Germinal center (tissue), 1 donor: ENCODE data around the gene PRICKLE2.

ENCODE experiments used
- DNase-seq: peaks from one replicate; pipeline ENCODE4 v3.0.0; 2012; ENCODE audit warnings: mixed read lengths, low spot score

The PRICKLE2 gene

GRCh38 chr3:64224826-64225610 lies at the start of gene PRICKLE2:
PRICKLE2 (minus strand) TSS chr3:64225466; CDS start chr3:64198927, 26,539 bp downstream.
- DNase-seq, result peak; percentile 48

- no peak for DNase-seq
Observed at GRCh38 chr3:64272842-64273241, 47.6 kb upstream of the PRICKLE2 start.

- no peak for DNase-seq
Observed at GRCh38 chr3:64272271-64272670, 47.0 kb upstream of the PRICKLE2 start.

- no peak for DNase-seq
Observed at GRCh38 chr3:64271631-64272030, 46.4 kb upstream of the PRICKLE2 start.

GRCh38 chr3:64270866-64271260 lies 45.6 kb upstream of the PRICKLE2 start:
- no peak for DNase-seq

GRCh38 chr3:64270142-64270865 lies 45.0 kb upstream of the PRICKLE2 start:
- no peak for DNase-seq

GRCh38 chr3:64268926-64269325 lies 43.7 kb upstream of the PRICKLE2 start:
- DNase-seq, result no peak

GRCh38 chr3:64267721-64268604 lies 42.7 kb upstream of the PRICKLE2 start:
- DNase-seq, result no peak

GRCh38 chr3:64266983-64267382 lies 41.7 kb upstream of the PRICKLE2 start:
- DNase-seq, result no peak

GRCh38 chr3:64266065-64266931 lies 41.0 kb upstream of the PRICKLE2 start:
- DNase-seq, result no peak

GRCh38 chr3:64265646-64266045 lies 40.4 kb upstream of the PRICKLE2 start:
- no peak for DNase-seq

GRCh38 chr3:64264501-64265109 lies 39.3 kb upstream of the PRICKLE2 start:
- no peak for DNase-seq

- DNase-seq, result no peak
Observed at GRCh38 chr3:64262574-64263114, 37.4 kb upstream of the PRICKLE2 start.

GRCh38 chr3:64260431-64260830 lies 35.2 kb upstream of the PRICKLE2 start:
- DNase-seq, result no peak

GRCh38 chr3:64259636-64260035 lies 34.4 kb upstream of the PRICKLE2 start:
- no peak for DNase-seq

GRCh38 chr3:64257100-64257755 lies 32.0 kb upstream of the PRICKLE2 start:
- DNase-seq, result no peak

GRCh38 chr3:64255741-64256340 lies 30.6 kb upstream of the PRICKLE2 start:
- DNase-seq, result no peak

GRCh38 chr3:64254443-64254842 lies 29.2 kb upstream of the PRICKLE2 start:
- no peak for DNase-seq

GRCh38 chr3:64253689-64254088 lies 28.4 kb upstream of the PRICKLE2 start:
- DNase-seq, result no peak

- no peak for DNase-seq
Observed at GRCh38 chr3:64251019-64251418, 25.8 kb upstream of the PRICKLE2 start.
